Stimulated activated CD4-positive, alpha-beta T cell treated with anti-CD3 and anti-CD28 coated beads, Interleukin-2, amount 100 ng/mL, for 4 hours (primary cell): ENCODE results near the gene YKT6.
"Not testable (repeated sequence)": the region's sequence is repeated elsewhere in the genome, so short reads cannot be mapped to it uniquely, and the experiment has no call there.

Source experiments
- DNase-seq: peaks from one replicate; pipeline ENCODE4 v3.0.0-alpha.2; 2020; ENCODE audit warnings: low read depth

The YKT6 gene

DNA sequence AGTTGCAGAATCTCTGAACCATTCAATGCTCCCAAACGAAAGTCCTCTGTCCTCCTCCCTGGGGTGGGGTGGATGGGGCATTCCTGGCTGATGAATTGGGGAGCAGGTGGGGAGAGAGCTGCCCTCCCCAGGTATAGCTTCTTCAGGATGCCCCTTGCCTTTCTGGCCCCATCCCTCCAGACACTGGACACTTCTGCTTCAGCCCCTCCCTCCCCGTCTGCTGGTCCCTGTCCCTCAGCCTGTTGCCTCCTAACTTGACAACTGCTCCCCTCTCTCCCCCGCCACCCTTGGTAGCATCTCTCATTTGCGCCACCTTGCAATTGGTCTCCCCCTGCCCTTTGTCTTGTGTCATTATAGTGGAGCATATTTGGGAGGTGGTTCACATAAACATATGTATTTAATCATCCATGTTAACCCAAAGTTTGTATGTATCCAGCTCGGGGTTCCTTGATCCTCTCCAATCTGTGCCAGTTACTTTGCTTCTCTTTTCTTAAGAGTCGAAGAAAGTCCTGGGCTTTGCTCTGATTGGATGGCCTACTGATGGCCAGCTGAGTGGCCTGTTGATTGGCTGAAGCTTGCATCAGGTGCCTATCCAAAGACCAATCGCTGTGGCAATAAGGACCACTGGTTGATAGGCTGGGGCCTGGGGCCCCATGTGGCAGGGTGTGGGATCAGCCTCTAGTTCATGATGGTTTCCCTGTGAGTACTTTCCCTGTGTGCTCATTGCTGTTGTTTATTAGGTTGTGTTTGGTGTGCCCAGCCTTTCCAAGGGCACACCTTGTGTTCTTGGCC lies 7.6 kb upstream of the YKT6 start:
- DNase-seq, result no peak

DNA sequence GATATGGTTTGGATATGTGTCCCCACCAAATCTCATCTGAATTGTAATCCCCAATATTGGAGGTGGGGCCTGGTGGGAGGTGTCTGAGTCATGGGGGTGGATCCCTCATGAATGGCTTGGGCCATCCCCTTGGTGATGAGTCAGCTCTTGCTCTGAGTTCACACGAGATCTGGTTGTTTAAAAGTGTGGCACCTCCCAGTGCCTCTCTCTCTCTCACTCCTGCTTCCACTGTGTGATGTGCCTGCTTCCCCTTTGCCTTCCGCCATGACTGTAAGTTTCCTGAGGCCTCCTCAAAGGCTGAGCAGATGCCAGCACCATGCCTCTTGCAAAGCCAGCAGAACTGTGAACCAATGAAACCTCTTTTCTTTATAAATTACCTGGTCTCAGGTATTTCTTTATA lies 6.7 kb upstream of the YKT6 start:
- DNase-seq, result peak; percentile 43

DNA sequence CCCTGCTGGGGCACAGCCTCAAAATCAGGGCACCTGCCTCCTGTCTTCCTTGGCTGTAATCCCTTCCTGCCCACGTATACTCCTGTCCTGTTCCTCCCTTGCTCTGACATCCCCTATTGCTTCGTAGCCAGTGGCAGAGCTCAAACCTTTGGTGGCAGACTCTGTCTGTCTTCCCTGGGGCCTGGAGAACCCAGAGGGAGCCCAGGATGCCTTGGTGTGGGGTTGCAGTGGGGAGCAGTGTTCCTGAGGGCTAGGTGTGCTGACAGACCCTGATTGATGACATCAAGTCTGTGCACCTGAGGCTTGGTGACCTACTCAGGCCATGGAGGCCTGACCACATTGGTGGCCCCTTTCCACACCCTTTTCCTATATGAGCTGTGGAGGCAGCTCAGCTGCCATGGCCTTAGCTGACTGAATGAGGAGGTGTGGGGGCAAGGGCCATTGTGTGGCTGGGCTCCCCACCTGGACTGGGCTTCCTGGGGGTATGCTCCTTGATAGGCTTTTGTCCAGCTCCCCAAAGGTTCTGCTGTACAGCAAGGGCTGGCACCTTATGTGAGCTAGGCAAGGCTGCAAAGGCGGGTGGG lies 6.1 kb upstream of the YKT6 start:
- no peak for DNase-seq

DNA sequence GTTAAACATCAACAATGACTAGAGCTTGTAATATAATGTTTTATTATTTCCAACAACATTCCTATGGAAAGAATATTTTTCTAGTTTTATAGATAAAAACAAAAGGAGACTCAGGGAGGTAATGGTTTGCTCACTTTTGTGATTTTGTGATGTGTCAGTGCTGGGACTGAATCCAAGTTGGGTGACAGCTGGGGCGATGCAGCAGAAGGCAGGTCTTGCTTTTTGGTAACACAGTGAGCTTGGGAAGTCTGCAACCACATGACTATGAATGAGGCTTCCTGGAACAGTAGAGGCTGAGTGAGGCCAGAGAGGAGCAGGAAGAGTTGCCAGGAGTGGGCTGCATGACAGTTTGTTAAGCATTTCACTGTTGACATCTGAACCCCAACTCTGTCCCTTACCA lies 4.9 kb upstream of the YKT6 start:
- DNase-seq, result no peak

DNA sequence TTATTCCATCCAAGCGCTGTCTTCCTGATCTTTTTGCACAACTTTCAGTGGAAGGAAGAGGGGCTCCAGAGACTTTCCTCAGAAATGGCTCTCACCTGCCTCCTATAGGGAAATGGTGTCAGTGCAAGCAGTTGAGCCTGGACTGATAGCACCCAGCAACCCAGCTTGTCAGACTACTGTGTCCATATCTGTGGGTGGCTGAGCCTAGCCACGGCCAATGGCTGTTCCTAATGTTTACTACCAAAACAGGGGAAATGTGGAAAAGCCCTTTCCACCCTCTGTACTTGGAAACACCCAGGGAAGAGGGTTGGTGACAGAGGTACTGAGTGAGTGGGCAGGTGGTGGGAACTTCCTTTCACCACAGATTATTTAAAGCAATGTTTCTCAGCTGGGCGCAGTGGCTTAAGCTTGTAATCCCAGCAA lies 4.3 kb upstream of the YKT6 start:
- DNase-seq, result no peak

DNA sequence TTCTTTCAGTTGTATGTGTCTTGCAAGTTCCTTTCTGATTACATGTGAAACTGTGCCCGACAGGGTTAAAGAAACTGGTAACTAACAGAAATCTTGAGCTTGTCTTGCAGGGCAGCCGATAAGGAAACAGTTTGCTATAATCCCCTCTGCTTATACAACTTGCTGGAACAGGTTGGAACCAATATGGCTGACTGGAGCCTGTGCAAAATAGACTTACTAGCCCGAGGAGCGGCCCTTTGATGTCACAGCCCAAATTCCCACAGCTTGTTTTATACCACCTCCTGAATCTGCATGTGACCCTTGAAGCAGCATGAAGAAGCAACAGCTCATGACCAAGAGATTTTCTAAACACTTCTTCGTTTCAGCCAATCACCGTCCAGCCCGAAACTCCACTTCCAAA lies 3.3 kb upstream of the YKT6 start:
- DNase-seq, result no peak

DNA sequence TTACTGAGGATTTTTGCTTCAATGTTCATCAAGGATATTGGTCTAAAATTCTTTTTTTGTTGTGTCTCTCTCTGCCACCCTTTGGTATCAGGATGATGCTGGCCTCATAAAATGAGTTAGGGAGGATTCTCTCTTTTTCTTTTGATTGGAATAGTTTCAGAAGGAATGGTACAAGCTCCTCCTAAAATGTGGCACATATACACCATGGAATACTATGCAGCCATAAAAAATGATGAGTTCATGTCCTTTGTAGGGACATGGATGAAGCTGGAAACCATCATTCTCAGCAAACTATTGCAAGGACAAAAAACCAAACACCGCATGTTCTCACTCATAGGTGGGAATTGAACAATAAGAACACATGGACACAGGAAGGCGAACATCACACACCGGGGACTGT lies 615 bp upstream of the YKT6 start:
- not testable (repeated sequence) for DNase-seq

DNA sequence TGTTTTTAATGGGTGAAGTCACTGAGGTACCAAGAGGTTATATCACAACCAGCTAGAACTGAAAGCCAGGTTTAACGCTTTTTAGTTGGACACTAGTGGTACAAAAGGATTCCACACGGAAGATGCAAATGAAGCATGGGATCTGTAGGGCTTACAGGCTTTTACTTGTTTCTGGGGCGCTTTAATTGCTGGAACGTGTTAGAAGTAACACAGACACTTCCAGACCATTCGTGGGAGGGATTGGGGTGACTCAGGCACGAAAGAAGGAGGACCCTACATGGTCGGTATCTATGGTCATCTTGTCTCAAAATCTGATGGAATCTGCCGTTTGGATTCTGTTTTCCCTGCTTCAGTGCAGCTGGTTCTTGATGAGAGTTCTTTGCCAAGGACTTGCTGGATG lies 1.0 kb downstream of the YKT6 start:
- no peak for DNase-seq

DNA sequence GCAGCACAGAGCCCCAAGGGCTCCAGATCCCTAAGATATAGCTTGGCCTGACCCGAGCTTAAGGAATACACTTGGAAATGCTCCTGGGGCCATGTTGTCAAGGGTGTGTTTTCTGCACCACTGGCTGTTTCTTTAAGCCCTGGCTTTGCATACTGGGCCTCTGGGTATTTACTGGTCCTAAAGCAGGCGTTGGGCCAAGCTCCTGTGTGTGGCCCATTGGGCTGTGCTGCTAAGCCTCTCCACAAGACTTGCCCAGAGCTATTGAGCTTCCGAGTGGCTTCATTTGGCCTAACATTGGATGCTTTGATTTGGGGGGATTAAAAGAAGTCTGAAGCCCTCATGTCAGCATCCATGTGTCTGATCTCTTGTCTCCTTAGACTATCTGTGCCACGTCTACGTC lies 5.2 kb downstream of the YKT6 start:
- DNase-seq, result no peak

DNA sequence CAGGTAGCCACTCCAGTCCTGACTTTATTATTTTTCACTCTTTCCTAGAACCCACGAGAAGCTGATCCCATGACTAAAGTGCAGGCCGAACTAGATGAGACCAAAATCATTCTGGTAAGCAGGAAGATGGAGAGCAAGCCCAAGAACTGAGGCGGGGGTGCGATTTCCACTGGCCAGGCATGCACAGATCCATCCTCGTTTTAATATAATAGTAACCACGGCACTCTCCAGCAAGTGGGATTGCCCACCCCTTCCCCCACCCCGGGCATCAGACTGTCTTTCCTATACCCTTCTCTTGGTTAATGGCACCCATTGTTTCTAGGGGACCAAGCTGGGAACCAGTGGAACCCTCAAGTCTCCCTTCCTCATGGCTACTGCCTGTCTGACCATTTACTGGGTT lies 7.3 kb downstream of the YKT6 start:
- DNase-seq, result no peak

DNA sequence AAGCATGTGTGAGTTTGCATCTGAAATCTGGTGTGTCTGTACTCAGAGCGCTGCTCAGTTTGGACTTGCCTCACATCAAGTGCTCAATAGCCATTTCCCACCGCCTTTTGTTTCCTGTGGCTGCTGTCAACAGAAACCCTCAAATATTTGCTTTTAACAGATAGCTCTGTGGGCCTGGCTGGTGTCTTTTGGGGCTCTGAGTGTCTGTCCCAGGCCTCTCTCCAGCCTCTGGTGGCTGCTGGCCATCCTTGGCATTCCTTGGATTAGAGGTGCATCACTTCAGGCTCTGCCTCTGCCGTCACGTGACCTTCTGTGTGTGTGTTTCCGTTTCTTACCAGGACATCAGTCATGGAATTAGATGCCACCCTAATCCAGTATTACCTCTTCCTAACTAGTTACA lies 9.3 kb downstream of the YKT6 start:
- no peak for DNase-seq

DNA sequence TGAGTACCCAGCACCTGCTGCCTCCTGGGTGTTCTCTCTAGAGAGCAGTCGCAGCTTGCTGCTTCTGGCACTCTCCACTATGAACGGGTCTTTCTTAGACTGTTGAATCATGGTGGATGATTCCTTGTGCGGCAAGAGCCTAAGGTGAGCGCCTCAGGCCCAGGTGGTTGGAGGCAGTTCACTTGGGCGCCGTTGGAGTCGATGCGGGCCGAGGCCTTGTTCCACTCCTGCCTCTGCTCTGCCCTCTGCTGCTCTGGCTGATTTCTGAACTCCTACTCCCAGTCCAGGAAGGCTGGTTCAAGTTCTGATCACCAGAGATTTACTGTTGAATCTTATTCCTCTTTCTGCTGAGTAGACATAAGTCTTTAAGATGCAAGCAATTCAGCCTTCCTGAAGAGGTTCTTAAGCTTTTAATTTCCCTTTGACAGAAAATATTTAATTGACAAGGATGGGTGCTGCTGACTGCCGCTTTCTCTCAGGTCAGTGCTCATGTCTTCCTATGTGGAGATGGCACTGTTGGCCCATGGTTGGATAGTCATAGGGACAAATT lies 10.4 kb downstream of the YKT6 start:
- DNase-seq, result no peak

DNA sequence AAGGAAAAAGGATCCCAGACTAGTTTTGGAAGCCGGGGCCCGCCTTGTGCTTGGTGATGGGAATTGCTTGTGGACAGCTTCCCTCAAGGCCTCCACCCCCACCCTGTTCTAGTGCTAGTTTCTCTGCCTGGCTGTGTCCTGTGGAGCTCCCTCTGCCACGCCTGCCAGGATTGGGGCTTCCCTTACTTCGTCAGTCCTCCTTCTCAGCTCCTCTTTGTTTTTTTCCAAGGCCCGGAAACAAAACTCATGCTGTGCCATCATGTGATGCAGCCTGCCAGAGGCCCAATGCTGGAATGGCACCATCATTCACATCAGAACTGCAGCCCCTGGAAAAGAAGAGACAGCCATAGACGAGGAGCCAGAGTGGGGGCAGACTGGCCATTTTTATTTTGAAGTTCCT lies 11.2 kb downstream of the YKT6 start:
- DNase-seq, result no peak

DNA sequence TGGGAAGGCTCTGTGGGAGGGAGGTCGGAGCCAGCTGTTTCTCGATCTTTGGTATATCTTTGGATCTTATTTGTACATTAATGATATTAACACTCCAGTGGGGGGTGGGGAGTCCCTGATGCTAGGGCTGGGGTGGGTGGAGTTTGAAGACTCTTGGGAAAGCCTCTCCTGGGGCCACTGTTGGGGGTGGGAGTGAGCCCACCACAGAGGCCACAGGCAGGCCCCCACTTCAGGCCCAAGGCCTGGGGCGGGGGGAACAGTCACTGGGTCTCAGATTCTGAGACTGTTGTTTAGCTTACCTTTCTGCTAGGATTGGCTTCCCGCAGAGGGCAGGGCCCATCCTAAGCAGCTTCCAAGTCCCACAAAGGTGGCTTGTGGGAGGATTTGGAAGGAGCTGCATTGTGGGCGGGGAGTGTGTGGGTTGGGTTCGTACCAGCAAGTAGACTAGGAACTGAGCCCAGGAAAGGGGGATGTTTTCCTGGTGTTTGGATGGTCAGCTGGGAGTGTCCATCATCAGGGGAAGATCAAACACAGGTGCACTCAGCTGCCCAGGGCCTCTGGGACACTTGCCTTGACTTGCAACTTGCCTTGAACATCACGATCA lies 11.9 kb downstream of the YKT6 start:
- no peak for DNase-seq

DNA sequence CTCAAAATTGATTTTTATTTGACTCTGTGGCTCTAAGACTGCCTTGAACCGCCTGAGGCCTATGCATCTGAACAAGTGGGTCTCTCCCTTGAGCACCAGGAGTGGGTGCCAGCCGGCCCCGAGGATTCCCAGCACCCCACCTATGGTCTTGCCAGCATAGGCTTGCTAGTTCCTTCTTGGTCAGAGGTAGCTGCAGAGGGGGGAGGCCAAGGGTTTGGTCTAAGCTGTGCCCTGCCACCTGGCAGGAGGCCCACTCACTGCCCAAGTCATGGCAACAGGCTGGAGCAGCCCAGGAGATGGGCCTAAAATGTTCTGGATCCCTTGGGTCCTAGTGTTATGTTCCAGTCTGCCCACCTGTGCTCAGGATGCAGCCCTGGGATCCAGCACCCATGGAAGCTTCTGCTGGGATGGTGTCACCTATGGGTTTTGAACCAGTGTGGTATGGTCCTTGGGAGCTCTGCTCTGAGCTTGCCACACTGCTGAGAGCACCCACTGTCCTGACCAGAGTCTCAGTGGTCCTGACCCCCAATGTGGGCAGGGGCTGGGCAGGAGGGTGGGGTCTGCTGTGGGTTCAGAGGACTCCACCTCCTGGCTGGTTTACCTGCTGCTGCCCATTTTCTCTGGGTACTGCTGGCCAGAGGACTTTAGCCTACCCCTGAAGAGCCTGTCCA lies 12.6 kb downstream of the YKT6 start:
- no peak for DNase-seq

DNA sequence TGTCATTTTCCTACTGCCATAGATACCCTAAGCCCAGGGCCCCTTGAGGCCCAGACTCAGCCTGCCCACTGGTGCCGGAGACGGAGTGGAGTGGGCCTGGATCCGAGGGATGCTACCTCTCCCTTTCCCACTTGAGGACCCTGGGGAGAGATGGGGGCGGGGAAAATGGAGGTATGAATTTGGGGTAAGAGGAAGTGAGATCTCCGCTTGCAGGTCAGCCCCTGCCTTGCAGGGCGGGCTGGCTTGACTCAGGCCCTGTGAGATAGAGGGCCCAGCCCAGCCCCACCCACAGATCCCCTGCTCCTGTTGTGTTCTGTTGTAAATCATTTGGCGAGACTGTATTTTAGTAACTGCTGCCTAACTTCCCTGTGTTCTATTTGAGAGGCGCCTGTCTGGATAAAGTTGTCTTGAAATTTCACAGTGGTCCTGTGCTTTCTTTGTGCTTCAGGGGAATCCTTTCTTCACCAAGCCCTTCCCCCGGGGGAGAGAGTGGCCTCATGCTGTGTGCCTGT lies 13.2 kb downstream of the YKT6 start:
- no peak for DNase-seq

DNA sequence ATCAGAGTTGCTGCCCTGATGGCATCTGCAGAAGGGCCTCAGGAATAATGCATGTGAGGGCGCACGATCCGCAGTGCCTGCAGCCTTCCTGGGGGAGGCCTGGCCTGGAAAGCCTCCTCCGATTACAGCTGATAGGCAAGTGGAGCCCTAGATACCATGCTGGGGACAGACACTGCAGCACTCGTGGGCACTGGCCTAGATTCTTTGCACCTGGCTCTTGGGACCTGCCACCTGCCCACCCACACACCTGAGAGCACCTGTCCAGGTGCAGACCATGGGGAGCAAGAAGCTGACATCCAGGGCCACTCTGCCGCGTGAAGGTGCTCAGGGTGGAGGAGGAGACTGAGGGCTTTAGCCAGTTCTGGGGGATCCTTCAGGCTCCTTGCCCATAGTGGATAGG lies 14.8 kb downstream of the YKT6 start:
- no peak for DNase-seq

DNA sequence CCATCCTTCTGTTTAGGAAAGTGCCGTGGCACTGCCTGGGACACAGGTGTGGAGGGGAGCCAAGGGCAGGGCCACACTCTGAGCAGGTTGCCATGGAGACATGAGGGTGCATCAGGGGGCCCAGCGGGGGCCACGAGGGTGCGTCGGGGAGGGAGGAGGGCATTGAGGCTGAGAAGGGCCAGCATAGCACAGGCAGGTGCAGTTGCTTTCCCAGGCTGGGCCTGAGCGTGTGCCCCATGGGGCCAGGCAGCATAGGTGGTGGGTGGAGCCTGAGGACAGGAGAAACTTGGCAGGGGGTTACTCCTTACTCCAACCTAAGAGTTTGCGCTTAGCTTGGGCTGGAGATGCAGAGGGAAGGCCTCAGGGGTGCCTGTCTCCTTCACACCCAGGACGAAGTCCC lies 15.2 kb downstream of the YKT6 start:
- no peak for DNase-seq

DNA sequence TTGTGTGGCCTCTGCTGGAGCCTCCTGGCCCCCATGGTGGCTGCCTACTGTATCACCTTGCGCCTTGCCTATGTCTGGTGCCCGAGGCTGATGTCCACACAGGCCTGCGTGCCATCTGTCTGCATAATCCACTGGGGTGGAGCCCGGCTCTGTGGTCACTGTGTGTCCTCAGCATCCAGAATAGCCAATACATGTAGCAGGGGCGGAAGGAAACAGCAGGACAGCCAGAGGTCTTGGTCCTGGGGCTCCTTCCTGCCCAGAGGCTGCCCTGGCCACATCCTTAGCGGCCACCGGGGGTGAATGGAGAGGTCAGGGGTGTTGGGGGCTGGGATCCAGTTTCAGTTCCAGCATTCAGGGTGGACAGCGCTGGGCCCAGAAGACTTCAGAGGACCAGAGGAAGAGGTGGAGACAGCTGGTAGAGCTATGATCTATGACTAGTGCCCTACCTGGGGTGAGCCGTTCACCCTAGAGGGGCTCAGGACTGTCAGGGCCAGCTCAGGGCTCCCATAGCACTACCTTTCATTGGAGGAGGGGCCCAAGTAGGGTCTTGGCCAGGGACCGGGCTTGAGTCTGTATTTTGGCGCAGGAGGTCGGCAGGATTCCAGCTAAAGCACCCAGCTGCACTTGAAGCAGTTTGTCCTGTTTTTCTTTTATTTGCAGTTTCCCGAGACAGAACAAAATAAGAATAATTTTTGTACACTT lies 15.9 kb downstream of the YKT6 start:
- DNase-seq, result no peak

DNA sequence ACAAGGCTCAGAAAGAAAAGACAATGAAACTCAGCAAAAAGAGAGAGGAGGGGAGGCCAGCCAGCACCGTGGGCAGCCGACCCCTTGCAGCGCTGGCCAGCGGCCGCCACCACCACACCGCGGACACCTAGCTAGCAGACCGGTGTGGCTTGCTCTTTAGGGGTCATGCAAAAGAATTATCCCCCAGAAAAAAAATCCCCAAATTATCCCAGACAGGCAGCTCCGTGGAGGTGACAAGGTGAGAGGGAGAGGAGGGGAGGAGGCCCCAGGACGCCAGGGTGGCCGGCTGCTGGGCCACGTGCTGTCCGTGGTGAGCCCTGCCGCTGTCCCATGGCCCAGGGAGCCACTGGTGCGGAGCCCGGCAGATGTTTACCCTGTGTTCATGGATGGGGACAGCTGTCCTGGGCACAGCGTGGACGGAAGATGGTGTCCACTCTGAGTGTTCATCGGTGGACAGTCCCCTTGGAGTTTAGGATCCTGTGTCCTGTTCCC lies 16.5 kb downstream of the YKT6 start:
- DNase-seq, result no peak

DNA sequence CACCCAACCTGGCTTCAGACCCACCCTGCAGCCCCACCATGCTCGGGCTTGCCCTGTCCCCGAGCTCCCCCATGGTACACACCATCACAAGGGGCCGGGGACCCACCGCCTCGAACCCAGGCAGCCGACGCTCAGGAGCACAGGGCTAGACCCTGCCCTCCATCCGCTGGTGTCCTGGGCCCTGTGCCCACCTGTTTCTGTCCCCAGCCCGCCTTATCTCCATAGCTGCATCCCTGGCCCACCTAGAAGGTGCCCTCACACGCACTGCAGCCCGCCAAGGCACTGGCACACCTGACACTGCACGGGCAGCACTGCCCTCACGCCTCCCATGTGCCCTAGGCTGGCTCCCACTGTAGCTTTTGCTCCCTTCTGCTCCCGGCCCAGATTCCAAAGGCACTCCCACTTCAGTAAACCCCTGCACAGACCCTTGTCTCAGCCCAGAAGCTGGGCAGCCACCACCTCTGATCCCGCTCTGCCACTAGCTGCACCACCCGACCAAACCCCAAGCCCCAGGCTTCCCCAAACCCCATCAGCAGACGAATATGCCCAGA lies 17.1 kb downstream of the YKT6 start:
- no peak for DNase-seq
